ENCODE results near the gene VOPP1. TPM values are rescaled to one million over a fixed set of nuclear protein-coding genes. Genes with fewer than 3 reads are reported as not detected.
"Not testable (repeated sequence)": the region's sequence is repeated elsewhere in the genome, so short reads cannot be mapped to it uniquely, and the experiment has no call there.

Gene VOPP1
- total RNA-seq, 1 donor from 2014 or later: 90.6 TPM

GRCh38 chr7:55513868-55514267 is 58.4 kb downstream of the VOPP1 start:
- no peak for DNase-seq
- H3K9me3 Mint-ChIP-seq: no peaks in the 10 kb centered on the region
- H3K27ac Mint-ChIP-seq: no peak overlapping the region
- intact Hi-C loops (cut with micrococcal nuclease): no loop called here
- no peak overlapping the region for H3K4me3 Mint-ChIP-seq
- H3K27me3 Mint-ChIP-seq: no peaks in the 10 kb centered on the region
- H3K4me1 Mint-ChIP-seq: peaks cover 50% of the 10 kb centered on the region
- peaks cover 50% of the 10 kb centered on the region for H3K36me3 Mint-ChIP-seq (ENCODE audit: low read depth)

GRCh38 chr7:55512635-55513191 is 59.6 kb downstream of the VOPP1 start:
- DNase-seq: no peak
- H3K4me3 Mint-ChIP-seq: no peak overlapping the region
- no peaks in the 10 kb centered on the region for H3K9me3 Mint-ChIP-seq
- H3K27me3 Mint-ChIP-seq: no peaks in the 10 kb centered on the region
- peaks cover 44% of the 10 kb centered on the region for H3K36me3 Mint-ChIP-seq (ENCODE audit: low read depth)
- H3K4me1 Mint-ChIP-seq: peaks cover 48% of the 10 kb centered on the region
- intact Hi-C loops (cut with micrococcal nuclease): no loop called here
- H3K27ac Mint-ChIP-seq: peak overlapping the region; percentile 25

GRCh38 chr7:55510621-55511020 is 61.7 kb downstream of the VOPP1 start:
- Mint-ChIP-seq H3K9me3 (no peaks in the 10 kb centered on the region), H3K27ac (peak overlapping the region; percentile 75), H3K4me1 (peaks cover 44% of the 10 kb centered on the region), H3K4me3 (no peak overlapping the region), H3K27me3 (no peaks in the 10 kb centered on the region), H3K36me3 (ENCODE audit: low read depth) (peaks cover 40% of the 10 kb centered on the region)
- intact Hi-C loops (cut with micrococcal nuclease): no loop called here
- DNase-seq: no peak

- Mint-ChIP-seq H3K36me3 (ENCODE audit: low read depth) (peaks cover 42% of the 10 kb centered on the region), H3K4me1 (peaks cover 45% of the 10 kb centered on the region)
- H3K4me3 Mint-ChIP-seq; DNase-seq; H3K27ac Mint-ChIP-seq; H3K27me3 Mint-ChIP-seq; intact Hi-C loops (cut with micrococcal nuclease); H3K9me3 Mint-ChIP-seq: not testable (repeated sequence)
Observed at GRCh38 chr7:55510206-55510605, 62.1 kb downstream of the VOPP1 start.

- intact Hi-C loops (cut with micrococcal nuclease): loop anchor here (2.0 kb wide), 2 partner anchors 25 to 61 kb away; no protein-coding TSS in a partner anchor
- no peak overlapping the region for H3K4me3 Mint-ChIP-seq
- no peaks in the 10 kb centered on the region for H3K9me3 Mint-ChIP-seq
- no peak for DNase-seq
- H3K27me3 Mint-ChIP-seq: no peaks in the 10 kb centered on the region
- H3K36me3 Mint-ChIP-seq (ENCODE audit: low read depth): peaks cover 45% of the 10 kb centered on the region
- H3K27ac Mint-ChIP-seq: peak overlapping the region; percentile 67
- peaks cover 51% of the 10 kb centered on the region for H3K4me1 Mint-ChIP-seq
Observed at GRCh38 chr7:55509322-55509721, 63.0 kb downstream of the VOPP1 start.

GRCh38 chr7:55508221-55509011 is 63.9 kb downstream of the VOPP1 start:
- H3K36me3 Mint-ChIP-seq (ENCODE audit: low read depth): peaks cover 44% of the 10 kb centered on the region
- H3K4me3 Mint-ChIP-seq: no peak overlapping the region
- H3K27me3 Mint-ChIP-seq: no peaks in the 10 kb centered on the region
- H3K27ac Mint-ChIP-seq: peak overlapping the region; percentile 68
- H3K4me1 Mint-ChIP-seq: peaks cover 49% of the 10 kb centered on the region
- no peaks in the 10 kb centered on the region for H3K9me3 Mint-ChIP-seq
- intact Hi-C loops (cut with micrococcal nuclease): loop anchor here (1.0 to 2.0 kb wide), 4 partner anchors 9 to 62 kb away; no protein-coding TSS in a partner anchor
- DNase-seq: no peak

- H3K4me1 Mint-ChIP-seq: peaks cover 49% of the 10 kb centered on the region
- H3K36me3 Mint-ChIP-seq (ENCODE audit: low read depth): peaks cover 43% of the 10 kb centered on the region
- no peak overlapping the region for H3K4me3 Mint-ChIP-seq
- H3K27me3 Mint-ChIP-seq: no peaks in the 10 kb centered on the region
- intact Hi-C loops (cut with micrococcal nuclease): loop anchor here (1.0 to 2.0 kb wide), 4 partner anchors 10 to 63 kb away; no protein-coding TSS in a partner anchor
- peak overlapping the region; percentile 68 for H3K27ac Mint-ChIP-seq
- DNase-seq: no peak
- no peaks in the 10 kb centered on the region for H3K9me3 Mint-ChIP-seq
Observed at GRCh38 chr7:55507743-55508142, 64.6 kb downstream of the VOPP1 start.

GRCh38 chr7:55504967-55505658 is 67.2 kb downstream of the VOPP1 start:
- H3K4me3 Mint-ChIP-seq: no peak overlapping the region
- no peaks in the 10 kb centered on the region for H3K27me3 Mint-ChIP-seq
- intact Hi-C loops (cut with micrococcal nuclease): no loop called here
- peaks cover 47% of the 10 kb centered on the region for H3K4me1 Mint-ChIP-seq
- peaks cover 46% of the 10 kb centered on the region for H3K36me3 Mint-ChIP-seq (ENCODE audit: low read depth)
- H3K27ac Mint-ChIP-seq: peak overlapping the region; percentile 3
- H3K9me3 Mint-ChIP-seq: no peaks in the 10 kb centered on the region
- DNase-seq: no peak

- Mint-ChIP-seq H3K4me3 (no peak overlapping the region), H3K9me3 (no peaks in the 10 kb centered on the region), H3K36me3 (ENCODE audit: low read depth) (peaks cover 49% of the 10 kb centered on the region), H3K27ac (peak overlapping the region; percentile 29), H3K4me1 (peaks cover 46% of the 10 kb centered on the region), H3K27me3 (no peaks in the 10 kb centered on the region)
- intact Hi-C loops (cut with micrococcal nuclease): no loop called here
- DNase-seq: no peak
Observed at GRCh38 chr7:55504093-55504859, 68.0 kb downstream of the VOPP1 start.

GRCh38 chr7:55502858-55503440 is 69.4 kb downstream of the VOPP1 start:
- Mint-ChIP-seq H3K9me3 (no peaks in the 10 kb centered on the region), H3K27ac (peak overlapping the region; percentile 7), H3K36me3 (ENCODE audit: low read depth) (peaks cover 54% of the 10 kb centered on the region), H3K27me3 (no peaks in the 10 kb centered on the region), H3K4me3 (no peak overlapping the region), H3K4me1 (peaks cover 45% of the 10 kb centered on the region)
- DNase-seq: no peak
- intact Hi-C loops (cut with micrococcal nuclease): no loop called here

- Mint-ChIP-seq H3K27me3 (no peaks in the 10 kb centered on the region), H3K36me3 (ENCODE audit: low read depth) (peaks cover 51% of the 10 kb centered on the region), H3K4me3 (no peak overlapping the region), H3K4me1 (peaks cover 40% of the 10 kb centered on the region), H3K27ac (peak overlapping the region; percentile 29), H3K9me3 (no peaks in the 10 kb centered on the region)
- no peak for DNase-seq
- intact Hi-C loops (cut with micrococcal nuclease): no loop called here
Observed at GRCh38 chr7:55502124-55502857, 70.0 kb downstream of the VOPP1 start.

- intact Hi-C loops (cut with micrococcal nuclease): no loop called here
- H3K27me3 Mint-ChIP-seq: no peaks in the 10 kb centered on the region
- H3K4me1 Mint-ChIP-seq: peaks cover 35% of the 10 kb centered on the region
- no peak overlapping the region for H3K4me3 Mint-ChIP-seq
- H3K9me3 Mint-ChIP-seq: no peaks in the 10 kb centered on the region
- no peak for DNase-seq
- H3K36me3 Mint-ChIP-seq (ENCODE audit: low read depth): peaks cover 47% of the 10 kb centered on the region
- H3K27ac Mint-ChIP-seq: no peak overlapping the region
Observed at GRCh38 chr7:55501611-55502010, 70.7 kb downstream of the VOPP1 start.
